Measurements from ENCODE around the gene GPR156.

Gene GPR156

GRCh38 chr3:120177151-120177550 is 107.9 kb downstream of the GPR156 start:
- no peak for TF ChIP-seq CTCF (conservative IDR thresholded peaks at IDR 0.05)

DNA sequence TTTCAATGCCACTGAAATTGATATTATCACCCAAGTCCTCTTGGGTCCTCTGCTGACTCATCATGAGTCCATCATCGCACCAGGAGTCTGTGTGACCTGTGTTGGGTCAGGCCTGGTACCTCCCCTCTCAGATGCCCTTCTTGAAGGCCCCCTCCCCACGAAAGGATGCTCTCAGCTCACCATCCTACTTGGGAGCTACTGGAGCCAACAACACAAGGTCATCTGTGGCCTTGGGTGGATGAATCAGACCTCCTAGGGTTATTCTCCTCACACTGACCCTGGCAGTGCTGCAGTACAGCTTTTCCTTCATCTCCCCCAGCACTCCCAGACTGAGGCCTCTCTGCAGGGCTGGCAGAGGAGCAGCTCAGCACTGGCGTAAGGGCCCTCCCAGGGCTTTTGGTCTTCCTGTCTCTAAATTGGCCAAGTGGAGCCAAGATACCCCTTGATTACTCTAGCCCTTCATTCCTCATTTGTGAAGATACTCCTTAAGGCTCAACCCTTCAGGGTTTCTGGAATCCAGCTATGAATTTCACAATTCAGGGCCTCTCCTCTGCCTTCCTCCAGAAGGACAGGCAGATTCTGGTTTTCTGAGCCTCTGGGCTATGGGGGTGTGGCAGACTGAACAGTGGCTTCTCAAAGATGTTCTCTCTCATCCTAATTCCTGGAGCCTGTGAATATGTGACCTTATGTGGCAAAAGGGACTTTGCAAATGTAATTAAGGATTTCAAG is 110.0 kb downstream of the GPR156 start:
- H3K27ac ChIP-seq: no peak overlapping the region
- no peak for TF ChIP-seq CTCF (conservative IDR thresholded peaks at IDR 0.05)

More at GRCh38 chr3:120177151-120177550, 107.9 kb downstream of the GPR156 start:
- peak overlapping the region; percentile 56 for H3K27ac ChIP-seq

GRCh38 chr3:120173056-120173675 is 111.9 kb downstream of the GPR156 start:
- TF ChIP-seq CTCF (conservative IDR thresholded peaks at IDR 0.05): no peak
- H3K27ac ChIP-seq: no peak overlapping the region

DNA sequence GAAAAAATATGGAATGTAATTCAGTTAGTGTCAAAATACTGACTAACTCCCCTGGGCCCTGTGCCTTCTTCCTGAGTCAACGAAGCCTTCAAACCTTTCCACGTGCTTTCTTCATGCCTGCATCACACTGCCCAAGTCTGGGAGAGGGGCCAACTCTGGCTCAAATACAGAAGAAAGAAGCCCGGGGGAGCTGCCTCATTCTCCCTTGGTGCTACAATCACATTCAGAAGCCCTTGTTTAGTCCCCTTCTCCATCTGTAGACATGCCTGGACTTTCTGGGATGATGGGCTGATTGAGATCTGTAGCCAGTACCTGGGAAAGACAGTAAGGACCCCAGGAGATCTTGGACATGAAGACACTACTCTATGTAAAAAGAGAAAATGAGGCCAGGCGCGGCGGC is 113.0 kb downstream of the GPR156 start:
- no peak for TF ChIP-seq CTCF (conservative IDR thresholded peaks at IDR 0.05)
- no peak overlapping the region for H3K27ac ChIP-seq

DNA sequence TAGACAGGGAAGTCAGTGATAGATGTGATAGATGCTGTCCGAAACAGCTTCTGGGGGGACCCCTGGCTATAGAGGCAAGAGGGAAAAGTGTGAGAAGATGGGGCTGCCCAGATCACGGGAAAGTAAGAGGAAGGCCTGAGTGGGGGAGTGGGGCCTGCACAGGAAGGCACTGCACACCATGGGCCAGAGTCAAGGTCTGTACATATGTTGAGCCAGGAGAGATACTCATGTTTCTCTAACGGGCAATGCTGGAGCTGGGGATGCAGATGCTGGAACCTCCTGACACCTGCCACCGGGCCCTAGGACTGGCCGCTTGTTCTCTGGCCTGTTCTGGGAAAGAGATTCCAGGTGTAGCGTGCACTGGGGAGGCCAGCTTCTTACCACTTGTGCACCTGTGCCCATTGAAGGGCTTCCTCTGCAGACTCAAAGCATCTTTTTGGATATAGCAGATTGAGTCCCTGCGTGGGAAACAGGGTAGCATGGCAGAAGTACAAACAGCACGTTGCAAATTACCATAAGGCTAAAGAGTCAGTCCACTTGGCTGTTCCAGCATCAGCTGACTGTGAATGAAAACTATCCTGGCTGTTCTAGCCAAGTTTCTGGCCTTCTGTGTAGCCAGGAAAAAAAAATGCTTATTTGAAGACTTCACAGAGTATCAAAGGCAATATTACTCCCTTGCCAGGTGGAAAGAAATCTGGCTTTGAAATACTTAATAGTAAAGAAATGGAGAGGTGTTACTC is 113.7 kb downstream of the GPR156 start:
- TF ChIP-seq CTCF (conservative IDR thresholded peaks at IDR 0.05): no peak
- no peak overlapping the region for H3K27ac ChIP-seq

- no peak for TF ChIP-seq CTCF (conservative IDR thresholded peaks at IDR 0.05)
Measured at GRCh38 chr3:120170223-120170622, 114.8 kb downstream of the GPR156 start.

DNA sequence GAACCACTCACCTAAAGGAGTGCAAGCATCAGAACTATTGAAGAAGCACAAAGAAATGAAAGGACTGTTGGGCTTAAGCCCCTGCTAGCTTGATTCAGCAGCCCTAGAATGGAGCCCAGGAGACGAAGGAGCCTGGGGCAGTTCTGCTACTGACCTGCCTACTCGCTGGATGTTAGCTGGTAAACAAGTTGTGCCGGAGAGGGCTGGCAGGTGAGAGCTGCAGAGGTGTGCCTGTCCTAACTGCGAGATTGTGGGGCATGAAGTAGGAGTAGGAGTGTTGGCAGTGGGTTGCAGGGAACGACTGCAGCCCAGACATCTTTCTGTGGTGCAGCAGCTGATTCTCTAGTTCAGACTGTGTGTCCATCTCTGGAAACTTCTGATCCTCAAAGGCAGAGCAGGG is 115.6 kb downstream of the GPR156 start:
- no peak for TF ChIP-seq CTCF (conservative IDR thresholded peaks at IDR 0.05)
- H3K27ac ChIP-seq: no peak overlapping the region

More at GRCh38 chr3:120170223-120170622, 114.8 kb downstream of the GPR156 start:
- no peak overlapping the region for H3K27ac ChIP-seq
